CD14-positive monocyte (primary cell): Measurements from ENCODE around the gene SLC35F1. TPM values are rescaled to one million over a fixed set of nuclear protein-coding genes. Genes with fewer than 3 reads are reported as not detected.

Source experiments
- DNase-seq, 3 donors: peaks; one replicate each; pipeline ENCODE4 v3.0.0-alpha.2; 2011 to 2022
- H2AFZ ChIP-seq: 2 replicates; pipeline ENCODE4 v1.6.0; 2012; ENCODE audit warnings: mild to moderate bottlenecking, low read depth, low read length, inconsistent platforms; ENCODE audit not compliant: insufficient read depth, poor library complexity, severe bottlenecking
- H3K27ac ChIP-seq, 2 donors: 1 replicate in 1 of 2; 2 replicates in 1 of 2; pipeline ENCODE4 v1.5.1; 2012 to 2013; ENCODE audit warnings: low read length in 2 of 2, control low read depth in 1 of 2, inconsistent platforms in 1 of 2, low read depth in 1 of 2, mild to moderate bottlenecking in 1 of 2
- H3K27me3 ChIP-seq, 2 donors: one replicate each; pipeline versions ENCODE4 v1.6.0 to v1.6.1; 2011 to 2013; ENCODE audit warnings: low read length in 2 of 2; ENCODE audit not compliant: control insufficient read depth in 2 of 2, insufficient read depth in 2 of 2
- H3K36me3 ChIP-seq, 2 donors: replicated peaks in 1 of 2; 1 replicate in 1 of 2; 2 replicates in 1 of 2; pipeline versions ENCODE4 v1.5.1 to v1.6.1; 2012 to 2013; ENCODE audit warnings: low read length in 2 of 2, control low read depth in 1 of 2, inconsistent platforms in 1 of 2, mild to moderate bottlenecking in 1 of 2; ENCODE audit not compliant: insufficient read depth in 2 of 2, control insufficient read depth in 1 of 2
- H3K4me1 ChIP-seq, 2 donors: 1 replicate in 1 of 2; 2 replicates in 1 of 2; pipeline versions ENCODE4 v1.5.1 to v1.6.1; 2012 to 2013; ENCODE audit warnings: low read length in 2 of 2, control low read depth in 1 of 2, inconsistent platforms in 1 of 2, mild to moderate bottlenecking in 1 of 2, moderate library complexity in 1 of 2; ENCODE audit not compliant: insufficient read depth in 2 of 2, control insufficient read depth in 1 of 2
- H3K4me2 ChIP-seq: replicated peaks from 2 replicates; pipeline ENCODE3; 2012; ENCODE audit warnings: low read length, moderate library complexity, mild to moderate bottlenecking; ENCODE audit not compliant: poor library complexity, severe bottlenecking; ENCODE audit errors: extremely low read depth
- H3K4me3 ChIP-seq, 3 experiments: fragments of 200-600 bp in 1 of 3; sonication (generic) in 1 of 3; replicated peaks in 1 of 3; 1 replicate in 2 of 3; 2 replicates in 1 of 3; pipeline ENCODE4 v1.5.1; 2011 to 2013; ENCODE audit warnings: low read length in 3 of 3, mild to moderate bottlenecking in 3 of 3, control low read depth in 2 of 3, low read depth in 2 of 3, inconsistent platforms in 1 of 3, moderate library complexity in 1 of 3
- H3K79me2 ChIP-seq: 2 replicates; pipeline ENCODE4 v1.6.0; 2012; ENCODE audit warnings: mild to moderate bottlenecking, control low read depth, inconsistent platforms, low read length, moderate library complexity; ENCODE audit not compliant: insufficient read depth
- H3K9ac ChIP-seq: 2 replicates; pipeline ENCODE4 v1.6.0; 2017; ENCODE audit warnings: low read length, mild to moderate bottlenecking; ENCODE audit not compliant: insufficient read depth, poor library complexity, severe bottlenecking
- H3K9me3 ChIP-seq, 2 donors: replicated peaks in 1 of 2; 1 replicate in 1 of 2; 2 replicates in 1 of 2; pipeline versions ENCODE4 v1.5.1 to v1.6.1; 2012 to 2013; ENCODE audit warnings: low read length in 2 of 2, control low read depth in 1 of 2; ENCODE audit not compliant: control insufficient read depth in 1 of 2, insufficient read depth in 1 of 2
- H4K20me1 ChIP-seq: 2 replicates; pipeline ENCODE4 v1.6.0; 2012; ENCODE audit warnings: mild to moderate bottlenecking, low read length, control low read depth, moderate library complexity; ENCODE audit not compliant: insufficient read depth
- H3K27ac Mint-ChIP-seq, 7 donors: one replicate each; pipeline ENCODE4 v1.8.0; 2020; ENCODE audit warnings: mild to moderate bottlenecking in 7 of 7, mixed read lengths in 7 of 7, moderate library complexity in 6 of 7, inconsistent platforms in 2 of 7
- H3K27me3 Mint-ChIP-seq, 3 donors: one replicate each; pipeline ENCODE4 v1.8.0; 2021 to 2022; ENCODE audit warnings: low read depth in 3 of 3, mild to moderate bottlenecking in 3 of 3, mixed read lengths in 3 of 3, moderate library complexity in 3 of 3, inconsistent platforms in 1 of 3
- H3K36me3 Mint-ChIP-seq, 2 donors: one replicate each; pipeline ENCODE4 v1.8.0; 2020; ENCODE audit warnings: mixed read lengths in 2 of 2, inconsistent platforms in 1 of 2, mild to moderate bottlenecking in 1 of 2
- H3K4me1 Mint-ChIP-seq: one replicate; pipeline ENCODE4 v1.8.0; 2020; ENCODE audit warnings: mild to moderate bottlenecking, mixed read lengths
- H3K4me3 Mint-ChIP-seq, 2 donors: one replicate each; pipeline ENCODE4 v1.8.0; 2020; ENCODE audit warnings: mild to moderate bottlenecking in 2 of 2, mixed read lengths in 2 of 2, moderate library complexity in 1 of 2
- H3K9me3 Mint-ChIP-seq, 7 donors: one replicate each; pipeline ENCODE4 v1.8.0; 2020 to 2022; ENCODE audit warnings: mixed read lengths in 7 of 7, mild to moderate bottlenecking in 6 of 7, moderate library complexity in 6 of 7, inconsistent platforms in 2 of 7
- CTCF ChIP-seq: fragments of 200-600 bp; IDR thresholded peaks from one replicate; pipeline ENCODE4 v1.8.0; 2022; ENCODE audit warnings: antibody characterized with exemption, mild to moderate bottlenecking
- WGBS: methylation state at CpG from one replicate; pipeline ENCODE4 v1.1.5; 2013; ENCODE audit warnings: missing lambda C conversion rate; ENCODE audit not compliant: insufficient coverage; 5-methylcytosine and 5-hydroxymethylcytosine counted together
- intact Hi-C, 2 donors: fragments of 100-400 bp; cut with micrococcal nuclease; formaldehyde crosslinking; loops; one replicate each; pipeline versions ENCODE4 v1.15.0 to v1.15.1; 2023
- polyA plus RNA-seq, 3 donors: library from polyadenylated mRNA; depleted of rRNA in 1 of 3; unstranded in 2 of 3; stranded (reverse) in 1 of 3; fragments of 300-500 nt in 2 of 3; fragments of >200 nt in 1 of 3; fragmentation: Illumina TruSeq in 2 of 3; gene quantifications; 1 replicate in 2 of 3; 2 replicates in 1 of 3; pipeline ENCODE4 v1.2.3, GENCODE V29; 2012 to 2021

SLC35F1 gene
- polyA plus RNA-seq, 3 donors: not detected

GRCh38 chr6:118092086-118092485, 185.0 kb downstream of the SLC35F1 start:
- Histone ChIP-seq H4K20me1 (no peaks in the 10 kb centered on the region), H3K79me2 (no peaks in the 10 kb centered on the region), H3K9ac (no peak overlapping the region), H3K4me3 (no peak overlapping the region), H3K36me3 (no peaks in the 10 kb centered on the region), H3K9me3 (peaks cover 25 to 29% of the 10 kb centered on the region in 2 donors), H3K4me1 (no peaks in the 10 kb centered on the region), H3K4me2 (no peak overlapping the region), H3K27me3 (no peaks in the 10 kb centered on the region), H2AFZ (no peak overlapping the region), H3K27ac (no peak overlapping the region)
- Mint-ChIP-seq H3K27me3 (no peaks in the 10 kb centered on the region), H3K4me1 (no peaks in the 10 kb centered on the region), H3K36me3 (no peaks in the 10 kb centered on the region), H3K27ac (no peak overlapping the region), H3K4me3 (no peak overlapping the region), H3K9me3 (peaks cover 11 to 32% (median 18%) of the 10 kb centered on the region in 7 donors)
- no peak for TF ChIP-seq CTCF
- intact Hi-C loops: no loop called here
- no peak for DNase-seq

- no peak for TF ChIP-seq CTCF
- H3K4me2 ChIP-seq: no peak overlapping the region
- no peak overlapping the region for H3K4me3 Mint-ChIP-seq
- no peaks in the 10 kb centered on the region for H3K4me1 Mint-ChIP-seq
- no peak overlapping the region for H3K27ac ChIP-seq
- no peak overlapping the region for H3K9ac ChIP-seq
- no peaks in the 10 kb centered on the region for H3K36me3 Mint-ChIP-seq
- H3K27me3 ChIP-seq: no peaks in the 10 kb centered on the region
- H3K79me2 ChIP-seq: no peaks in the 10 kb centered on the region
- no peaks in the 10 kb centered on the region for H4K20me1 ChIP-seq
- H3K27me3 Mint-ChIP-seq: no peaks in the 10 kb centered on the region
- H3K36me3 ChIP-seq: no peaks in the 10 kb centered on the region
- no peak overlapping the region for H2AFZ ChIP-seq
- no CpG with 5 or more reads among the region's 3 CpGs for WGBS
- peaks cover 18 to 30% of the 10 kb centered on the region in 2 donors for H3K9me3 ChIP-seq
- no peak overlapping the region for H3K4me3 ChIP-seq
- intact Hi-C loops: no loop called here
- H3K27ac Mint-ChIP-seq: no peak overlapping the region
- peaks cover 7 to 27% (median 11%) of the 10 kb centered on the region in 7 donors for H3K9me3 Mint-ChIP-seq
- H3K4me1 ChIP-seq: no peaks in the 10 kb centered on the region
- no peak for DNase-seq
Measured at GRCh38 chr6:118097576-118097975, 190.5 kb downstream of the SLC35F1 start.
